B cell (primary cell): ENCODE data around the gene TEKT3. TPM values are rescaled to one million over a fixed set of nuclear protein-coding genes. Genes with fewer than 3 reads are reported as not detected.

Source experiments
- ATAC-seq: fragments of 200-7000 bp; cut with Tn5 transposase; one replicate; pipeline ENCODE4 v1.10.0; 2021; ENCODE audit warnings: low read depth, mild to moderate bottlenecking, moderate number of reproducible peaks, moderate library complexity
- CTCF ChIA-PET: fragments of 350-600 bp; sonication (Branson Sonifier 250); formaldehyde crosslinking; loops from one replicate; lab custom pipeline; 2021; ENCODE audit warnings: antibody characterized with exemption, inconsistent platforms; lab: Charles Lee
- POLR2A ChIA-PET: fragments of 350-600 bp; sonication (Branson Sonifier 250); formaldehyde crosslinking; loops from one replicate; lab custom pipeline; 2021; ENCODE audit warnings: antibody characterized with exemption; lab: Charles Lee
- DNase-seq: peaks from one replicate; pipeline ENCODE4 v3.0.0; 2013
- H2AFZ ChIP-seq: 2 replicates; pipeline ENCODE4 v1.6.1; 2012; ENCODE audit warnings: mild to moderate bottlenecking, low read depth, low read length; ENCODE audit not compliant: insufficient read depth, poor library complexity, severe bottlenecking
- H3K27ac ChIP-seq, 2 donors: 1 replicate in 1 of 2; 2 replicates in 1 of 2; pipeline ENCODE4 v1.5.1; 2012 to 2013; ENCODE audit warnings: low read length in 2 of 2, mild to moderate bottlenecking in 2 of 2, moderate library complexity in 1 of 2
- H3K27me3 ChIP-seq, 4 experiments: fragments of 200-600 bp in 1 of 4; sonication (generic) in 1 of 4; replicated peaks in 1 of 4; 1 replicate in 2 of 4; 2 replicates in 2 of 4; pipeline versions ENCODE4 v1.6.1 to v1.7.0; 2013 to 2016; ENCODE audit warnings: low read length in 3 of 4, mild to moderate bottlenecking in 2 of 4, mixed read lengths in 1 of 4, moderate library complexity in 1 of 4; ENCODE audit not compliant: insufficient read depth in 4 of 4, control insufficient read depth in 3 of 4; ENCODE audit errors: control extremely low read depth in 1 of 4
- H3K36me3 ChIP-seq, 2 experiments: replicated peaks in 1 of 2; 1 replicate in 1 of 2; 2 replicates in 1 of 2; pipeline versions ENCODE4 v1.6.1 to v1.7.1; 2013; ENCODE audit warnings: low read length in 1 of 2; ENCODE audit not compliant: insufficient read depth in 2 of 2, control insufficient read depth in 1 of 2; ENCODE audit errors: control extremely low read depth in 1 of 2, extremely low read depth in 1 of 2
- H3K4me1 ChIP-seq, 2 donors: fragments of 200-600 bp in 1 of 2; sonication (generic) in 1 of 2; 1 replicate in 1 of 2; 2 replicates in 1 of 2; pipeline versions ENCODE4 v1.5.1 to v1.6.1; 2013 to 2017; ENCODE audit warnings: low read length in 2 of 2; ENCODE audit not compliant: control insufficient read depth in 2 of 2, insufficient read depth in 2 of 2
- H3K4me2 ChIP-seq: replicated peaks from 2 replicates; pipeline ENCODE3; 2012; ENCODE audit warnings: mild to moderate bottlenecking, low read depth, low read length; ENCODE audit not compliant: poor library complexity, severe bottlenecking
- H3K4me3 ChIP-seq, 5 experiments: fragments of 200-600 bp in 1 of 5; sonication (generic) in 1 of 5; 1 replicate in 3 of 5; 2 replicates in 2 of 5; pipeline versions ENCODE4 v1.5.1 to v1.7.0; 2011 to 2016; ENCODE audit warnings: low read length in 4 of 5, mild to moderate bottlenecking in 4 of 5, low read depth in 2 of 5, control low read depth in 1 of 5, moderate library complexity in 1 of 5; ENCODE audit not compliant: insufficient read depth in 1 of 5; ENCODE audit errors: control extremely low read depth in 1 of 5, extremely low read depth in 1 of 5
- H3K79me2 ChIP-seq: fragments of 200-600 bp; sonication (generic); one replicate; pipeline ENCODE4 v1.6.0; 2016; ENCODE audit warnings: low read length; ENCODE audit not compliant: control insufficient read depth, insufficient read depth
- H3K9ac ChIP-seq: fragments of 200-600 bp; sonication (generic); 2 replicates; pipeline ENCODE4 v1.6.1; 2017; ENCODE audit warnings: mild to moderate bottlenecking, low read length, moderate library complexity
- H3K9me3 ChIP-seq, 3 donors: one replicate each; pipeline versions ENCODE4 v1.6.1 to v1.7.1; 2013; ENCODE audit warnings: low read length in 2 of 3; ENCODE audit not compliant: control insufficient read depth in 2 of 3, insufficient read depth in 1 of 3; ENCODE audit errors: control extremely low read depth in 1 of 3
- H4K20me1 ChIP-seq: 2 replicates; pipeline ENCODE4 v1.6.0; 2012; ENCODE audit warnings: mild to moderate bottlenecking, low read length; ENCODE audit not compliant: insufficient read depth, control insufficient read depth, poor library complexity, severe bottlenecking
- H3K27ac Mint-ChIP-seq: one replicate; pipeline ENCODE4 v1.8.0; 2021; ENCODE audit warnings: mixed read lengths
- H3K27me3 Mint-ChIP-seq: one replicate; pipeline ENCODE4 v1.8.0; 2021; ENCODE audit warnings: mixed read lengths
- H3K4me1 Mint-ChIP-seq: one replicate; pipeline ENCODE4 v1.8.0; 2021; ENCODE audit warnings: mixed read lengths
- H3K4me3 Mint-ChIP-seq: one replicate; pipeline ENCODE4 v1.8.0; 2021; ENCODE audit warnings: mixed read lengths
- H3K9me3 Mint-ChIP-seq: one replicate; pipeline ENCODE4 v1.8.0; 2022; ENCODE audit warnings: mixed read lengths; ENCODE audit not compliant: insufficient read depth
- CTCF ChIP-seq: fragments of 200-600 bp; IDR thresholded peaks from one replicate; pipeline ENCODE4 v1.8.0; 2022; ENCODE audit warnings: antibody characterized with exemption, mild to moderate bottlenecking
- EZH2 ChIP-seq: IDR thresholded peaks from 2 replicates; pipeline ENCODE4 v1.6.1; 2012; ENCODE audit warnings: borderline replicate concordance, low read depth, mild to moderate bottlenecking, moderate library complexity, low read length; ENCODE audit not compliant: insufficient read depth, poor library complexity, severe bottlenecking
- WGBS: methylation state at CpG from one replicate; pipeline ENCODE4 v1.1.5; 2013; ENCODE audit warnings: missing lambda C conversion rate; ENCODE audit not compliant: insufficient coverage; 5-methylcytosine and 5-hydroxymethylcytosine counted together
- intact Hi-C: fragments of 100-400 bp; cut with micrococcal nuclease; formaldehyde crosslinking; loops from one replicate; pipeline ENCODE4 v1.10.0; 2022
- polyA plus RNA-seq: library from polyadenylated mRNA; depleted of rRNA; stranded (reverse); fragments of >200 nt; gene quantifications from 2 replicates; pipeline ENCODE4 v1.2.3, GENCODE V29; 2012
- total RNA-seq, 2 donors: library from RNA; stranded (reverse); fragments of 120-200 nt in 1 of 2; gene quantifications; 1 replicate in 1 of 2; 2 replicates in 1 of 2; pipeline versions ENCODE4 v1.2.3 to v1.2.4, GENCODE V29; 2013 to 2022

TEKT3 gene
- total and polyA plus RNA-seq, 2 donors (not counting 1 experiment from before 2014, with no cell fraction given), result 0.49 to 1.8 TPM

GRCh38 chr17:15284107-15284506 is 57.3 kb downstream of the TEKT3 start:
- CTCF ChIA-PET, result no interaction called here
- POLR2A ChIA-PET, result no interaction called here
- intact Hi-C loops, result no loop called here
- Histone ChIP-seq H2AFZ (no peak overlapping the region), H3K79me2 (no peaks in the 10 kb centered on the region), H3K9me3 (peaks cover 0 to 3% (median 3%) of the 10 kb centered on the region in 3 donors), H3K27ac (no peak overlapping the region), H3K4me2 (no peak overlapping the region), H3K4me3 (no peak overlapping the region), H3K9ac (no peak overlapping the region), H4K20me1 (no peaks in the 10 kb centered on the region), H3K27me3 (peaks cover 0 to 10% (median 0%) of the 10 kb centered on the region in 4 experiments), H3K36me3 (no peaks in the 10 kb centered on the region), H3K4me1 (no peaks in the 10 kb centered on the region)
- H3K4me3 Mint-ChIP-seq, result no peak overlapping the region
- DNase-seq (no peak), ATAC-seq (no peak)
- no peak for TF ChIP-seq EZH2
- TF ChIP-seq CTCF, result no peak
- WGBS, result 75% methylated on average over 2 of the region's 6 CpGs
- peaks cover 2% of the 10 kb centered on the region for H3K9me3 Mint-ChIP-seq
- no peaks in the 10 kb centered on the region for H3K4me1 Mint-ChIP-seq
- H3K27me3 Mint-ChIP-seq, result peaks cover 37% of the 10 kb centered on the region
- H3K27ac Mint-ChIP-seq, result no peak overlapping the region

- intact Hi-C loops, result no loop called here
- no peak for TF ChIP-seq CTCF
- no peak for TF ChIP-seq EZH2
- Histone ChIP-seq H3K27ac (no peak overlapping the region), H3K27me3 (peaks cover 0 to 9% (median 0%) of the 10 kb centered on the region in 4 experiments), H3K4me3 (no peak overlapping the region), H3K79me2 (no peaks in the 10 kb centered on the region), H2AFZ (no peak overlapping the region), H4K20me1 (no peaks in the 10 kb centered on the region), H3K9ac (no peak overlapping the region), H3K4me2 (no peak overlapping the region), H3K4me1 (no peaks in the 10 kb centered on the region), H3K9me3 (peaks cover 0 to 3% (median 3%) of the 10 kb centered on the region in 3 donors), H3K36me3 (no peaks in the 10 kb centered on the region)
- Mint-ChIP-seq H3K27ac (no peak overlapping the region), H3K4me1 (no peaks in the 10 kb centered on the region), H3K27me3 (peaks cover 27% of the 10 kb centered on the region), H3K4me3 (no peak overlapping the region), H3K9me3 (peaks cover 2% of the 10 kb centered on the region)
- ChIA-PET CTCF (no interaction called here), POLR2A (no interaction called here)
- 100% methylated on average over 1 of the region's 3 CpGs for WGBS
- no peak for DNase-seq
- no peak for ATAC-seq
Observed at GRCh38 chr17:15281909-15282308, 59.5 kb downstream of the TEKT3 start.
